Thyroid gland (tissue), 4 donors: ENCODE data around the gene ERVFRD-1.

Source experiments
- POLR2A ChIP-seq, 2 donors: fragments of 450-650 bp; IDR thresholded peaks; one replicate each; pipeline ENCODE4 v1.6.1; 2017; ENCODE audit warnings: antibody characterized with exemption in 2 of 2, mild to moderate bottlenecking in 2 of 2, moderate library complexity in 1 of 2
- TF ChIP-seq, protein P1 (sequence below), 6 experiments: fragments of 200-600 bp in 3 of 6; fragments of 450-650 bp in 3 of 6; sonication (generic) in 3 of 6; IDR thresholded peaks; one replicate each; pipeline ENCODE4 v1.5.1; 2016 to 2019; ENCODE audit warnings: antibody characterized with exemption in 6 of 6, mild to moderate bottlenecking in 2 of 6, inconsistent platforms in 1 of 6, moderate library complexity in 1 of 6

DNA sequence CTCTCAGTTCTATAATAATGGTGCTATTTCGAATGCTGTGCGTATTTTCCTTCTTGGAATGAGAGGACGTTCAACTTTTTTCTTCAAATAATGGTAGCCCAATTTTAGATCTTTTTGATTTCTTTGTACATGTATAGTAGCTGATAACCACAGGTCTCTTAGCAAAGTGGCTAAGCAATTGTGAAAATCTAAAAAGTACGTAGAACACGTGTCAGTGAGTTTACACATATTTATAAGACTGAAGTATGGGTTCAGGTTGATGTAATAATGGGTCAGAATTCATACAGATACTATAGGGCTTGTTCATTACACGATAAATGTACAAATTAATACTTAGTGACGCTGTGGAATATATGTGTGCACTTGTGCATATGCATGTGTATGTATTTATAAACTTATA, 16.6 kb downstream of the ERVFRD-1 start:
- TF ChIP-seq, protein P1, sequence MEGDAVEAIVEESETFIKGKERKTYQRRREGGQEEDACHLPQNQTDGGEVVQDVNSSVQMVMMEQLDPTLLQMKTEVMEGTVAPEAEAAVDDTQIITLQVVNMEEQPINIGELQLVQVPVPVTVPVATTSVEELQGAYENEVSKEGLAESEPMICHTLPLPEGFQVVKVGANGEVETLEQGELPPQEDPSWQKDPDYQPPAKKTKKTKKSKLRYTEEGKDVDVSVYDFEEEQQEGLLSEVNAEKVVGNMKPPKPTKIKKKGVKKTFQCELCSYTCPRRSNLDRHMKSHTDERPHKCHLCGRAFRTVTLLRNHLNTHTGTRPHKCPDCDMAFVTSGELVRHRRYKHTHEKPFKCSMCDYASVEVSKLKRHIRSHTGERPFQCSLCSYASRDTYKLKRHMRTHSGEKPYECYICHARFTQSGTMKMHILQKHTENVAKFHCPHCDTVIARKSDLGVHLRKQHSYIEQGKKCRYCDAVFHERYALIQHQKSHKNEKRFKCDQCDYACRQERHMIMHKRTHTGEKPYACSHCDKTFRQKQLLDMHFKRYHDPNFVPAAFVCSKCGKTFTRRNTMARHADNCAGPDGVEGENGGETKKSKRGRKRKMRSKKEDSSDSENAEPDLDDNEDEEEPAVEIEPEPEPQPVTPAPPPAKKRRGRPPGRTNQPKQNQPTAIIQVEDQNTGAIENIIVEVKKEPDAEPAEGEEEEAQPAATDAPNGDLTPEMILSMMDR (IDR thresholded peaks at IDR 0.05), result no peak
- no peak for TF ChIP-seq POLR2A (IDR thresholded peaks at IDR 0.05)
